ENCODE measurements around the gene NOC2L. TPM values are rescaled to one million over a fixed set of nuclear protein-coding genes. Genes with fewer than 3 reads are reported as not detected.

Gene NOC2L
- total and polyA plus RNA-seq, 9 of the 15 experiments (the other 6 are each of a cell fraction or from before 2014, with no cell fraction given) = 4.0 to 410 (median 200) TPM

- TF ChIP-seq ZBTB9 (CRISPR knock-in tag; IDR thresholded peaks at IDR 0.05) = 0 out of 2 replicates have a peak, but pooled peaks have one; percentile 27
- no peak for TF ChIP-seq ILK (tag; IDR thresholded peaks at IDR 0.05; ENCODE audit: borderline replicate concordance, low read depth)
- no peak for TF ChIP-seq NR2C2 (CRISPR knock-in tag; IDR thresholded peaks at IDR 0.05)
- no peak for TF ChIP-seq NR2C2 (tag; IDR thresholded peaks at IDR 0.05)
- TF ChIP-seq CBX3 (IDR thresholded peaks at IDR 0.05; ENCODE audit: borderline replicate concordance in 1 of 2, low read length in 2 of 2) = no peak
- no peak for TF ChIP-seq TSHZ1 (CRISPR knock-in tag; IDR thresholded peaks at IDR 0.05)
- no peak for TF ChIP-seq PRPF4 (IDR thresholded peaks at IDR 0.05; ENCODE audit: insufficient read depth, low read depth, low read length, poor library complexity, severe bottlenecking)
- no peak for TF ChIP-seq MTA1 (IDR thresholded peaks at IDR 0.05; ENCODE audit: borderline replicate concordance)
- TF ChIP-seq RB1 (IDR thresholded peaks at IDR 0.05; ENCODE audit: low read depth) = peak; percentile 69
- TF ChIP-seq TEAD1 (CRISPR knock-in tag; IDR thresholded peaks at IDR 0.05) = peak in 1 of 2 experiments; percentile 91; a peak in 2 of 4 replicates
- 0 out of 2 replicates have a peak, but pooled peaks have one; percentile 22 for TF ChIP-seq CHD2 (IDR thresholded peaks at IDR 0.05; ENCODE audit: low read depth, low read length)
- no peak for TF ChIP-seq CTCFL (IDR thresholded peaks at IDR 0.05; ENCODE audit: borderline replicate concordance, insufficient read depth, low read depth, low read length, poor library complexity, severe bottlenecking)
- TF ChIP-seq EGR1 (conservative IDR thresholded peaks at IDR 0.05) = peak; percentile 82
- TF ChIP-seq PHB2 (IDR thresholded peaks at IDR 0.05; ENCODE audit: low read depth) = no peak
- peak; percentile 89; the same call in 1 of the 2 replicates for TF ChIP-seq ZSCAN29 (IDR thresholded peaks at IDR 0.05)
- TF ChIP-seq ATF7 (IDR thresholded peaks at IDR 0.05) = no peak
- TF ChIP-seq ZEB2 (IDR thresholded peaks at IDR 0.05) = no peak
- no peak for TF ChIP-seq NCOA6 (IDR thresholded peaks at IDR 0.05)
- no peak for TF ChIP-seq ETS2 (tag; IDR thresholded peaks at IDR 0.05; ENCODE audit: borderline replicate concordance, poor library complexity, severe bottlenecking)
- TF ChIP-seq ZNF24 (IDR thresholded peaks at IDR 0.05) = no peak
- TF ChIP-seq ZNF57 (CRISPR knock-in tag; IDR thresholded peaks at IDR 0.05) = no peak
Observed at GRCh38 chr1:999725-1000356, 40.8 kb upstream of the NOC2L start, which contains the start of gene HES4 (continued).
